Tibial artery (tissue), 4 donors: ENCODE results near the gene EEPD1.

Source experiments
- DNase-seq, 2 donors: peaks; one replicate each; pipeline ENCODE4 v3.0.0-alpha.2; 2019
- H3K27ac ChIP-seq, 2 donors: fragments of 200-600 bp; sonication (generic) in 1 of 2; 1 replicate in 1 of 2; 2 replicates in 1 of 2; pipeline ENCODE4 v1.5.1; 2018 to 2019; ENCODE audit warnings: mild to moderate bottlenecking in 1 of 2
- H3K27me3 ChIP-seq, 2 donors: fragments of 200-600 bp; sonication (generic) in 1 of 2; one replicate each; pipeline versions ENCODE4 v1.5.1 to v1.6.0; 2016 to 2019
- H3K36me3 ChIP-seq, 3 donors: fragments of 200-600 bp; sonication (generic) in 2 of 3; one replicate each; pipeline ENCODE4 v1.5.1; 2016 to 2019; ENCODE audit warnings: mild to moderate bottlenecking in 2 of 3
- H3K4me1 ChIP-seq, 4 donors: fragments of 200-600 bp; sonication (generic) in 2 of 4; 1 replicate in 3 of 4; 2 replicates in 1 of 4; pipeline ENCODE4 v1.5.1; 2016 to 2019
- H3K4me3 ChIP-seq, 2 donors: fragments of 200-600 bp; sonication (generic) in 1 of 2; 1 replicate in 1 of 2; 2 replicates in 1 of 2; pipeline ENCODE4 v1.5.1; 2018 to 2019; ENCODE audit warnings: mild to moderate bottlenecking in 2 of 2
- H3K9me3 ChIP-seq, 3 donors: fragments of 200-600 bp; sonication (generic) in 1 of 3; one replicate each; pipeline ENCODE4 v1.5.1; 2016 to 2019
- intact Hi-C: fragments of 100-400 bp; cut with DNase I; formaldehyde crosslinking; loops from one replicate; pipeline ENCODE4 v1.15.0; 2023; ENCODE audit warnings: low total_unique reads
- TF ChIP-seq, protein P1 (sequence below), 2 experiments: fragments of 200-600 bp in 1 of 2; fragments of 450-650 bp in 1 of 2; IDR thresholded peaks; one replicate each; pipeline ENCODE4 v1.5.1; 2017 to 2019; ENCODE audit warnings: antibody characterized with exemption in 2 of 2, mild to moderate bottlenecking in 1 of 2, moderate library complexity in 1 of 2

Gene EEPD1

DNA sequence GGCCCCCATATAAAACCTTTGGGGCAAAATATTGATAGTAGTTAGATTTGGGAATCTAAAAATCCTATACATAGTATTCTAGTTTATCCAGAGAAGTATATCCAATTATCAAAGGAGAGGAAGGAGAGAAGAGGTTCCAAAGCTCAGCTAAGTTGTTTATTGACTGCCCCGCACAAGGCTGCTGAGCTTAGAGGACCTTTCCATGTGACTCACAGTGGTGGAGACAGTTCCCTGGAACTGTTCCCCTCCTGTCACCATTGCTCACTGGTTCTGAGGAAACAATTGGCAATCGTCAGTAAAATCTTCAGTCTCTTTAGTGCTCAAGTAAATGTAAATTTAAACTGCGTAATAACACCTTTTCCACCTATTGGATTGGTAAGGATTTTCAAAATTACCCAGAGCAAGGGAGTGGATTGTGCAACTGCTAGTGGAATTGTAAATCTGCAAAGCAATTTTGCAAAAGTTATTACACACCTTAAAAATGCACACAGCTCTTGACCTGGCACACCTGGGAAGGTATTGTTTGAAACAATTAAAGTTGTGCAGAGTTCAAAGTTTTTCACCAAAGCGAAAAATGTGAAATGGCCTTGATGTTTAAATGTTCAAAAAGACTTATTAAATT is 63.1 kb downstream of the EEPD1 start:
- intact Hi-C loops, result no loop called here
- Histone ChIP-seq H3K36me3 (no peaks in the 10 kb centered on the region), H3K9me3 (no peaks in the 10 kb centered on the region), H3K4me1 (peaks cover 0 to 30% (median 10%) of the 10 kb centered on the region in 4 donors), H3K27ac (no peak overlapping the region), H3K27me3 (no peaks in the 10 kb centered on the region), H3K4me3 (no peak overlapping the region)
- TF ChIP-seq, protein P1, sequence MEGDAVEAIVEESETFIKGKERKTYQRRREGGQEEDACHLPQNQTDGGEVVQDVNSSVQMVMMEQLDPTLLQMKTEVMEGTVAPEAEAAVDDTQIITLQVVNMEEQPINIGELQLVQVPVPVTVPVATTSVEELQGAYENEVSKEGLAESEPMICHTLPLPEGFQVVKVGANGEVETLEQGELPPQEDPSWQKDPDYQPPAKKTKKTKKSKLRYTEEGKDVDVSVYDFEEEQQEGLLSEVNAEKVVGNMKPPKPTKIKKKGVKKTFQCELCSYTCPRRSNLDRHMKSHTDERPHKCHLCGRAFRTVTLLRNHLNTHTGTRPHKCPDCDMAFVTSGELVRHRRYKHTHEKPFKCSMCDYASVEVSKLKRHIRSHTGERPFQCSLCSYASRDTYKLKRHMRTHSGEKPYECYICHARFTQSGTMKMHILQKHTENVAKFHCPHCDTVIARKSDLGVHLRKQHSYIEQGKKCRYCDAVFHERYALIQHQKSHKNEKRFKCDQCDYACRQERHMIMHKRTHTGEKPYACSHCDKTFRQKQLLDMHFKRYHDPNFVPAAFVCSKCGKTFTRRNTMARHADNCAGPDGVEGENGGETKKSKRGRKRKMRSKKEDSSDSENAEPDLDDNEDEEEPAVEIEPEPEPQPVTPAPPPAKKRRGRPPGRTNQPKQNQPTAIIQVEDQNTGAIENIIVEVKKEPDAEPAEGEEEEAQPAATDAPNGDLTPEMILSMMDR (IDR thresholded peaks at IDR 0.05), result no peak
- DNase-seq, result peak; percentile 50 to 73

DNA sequence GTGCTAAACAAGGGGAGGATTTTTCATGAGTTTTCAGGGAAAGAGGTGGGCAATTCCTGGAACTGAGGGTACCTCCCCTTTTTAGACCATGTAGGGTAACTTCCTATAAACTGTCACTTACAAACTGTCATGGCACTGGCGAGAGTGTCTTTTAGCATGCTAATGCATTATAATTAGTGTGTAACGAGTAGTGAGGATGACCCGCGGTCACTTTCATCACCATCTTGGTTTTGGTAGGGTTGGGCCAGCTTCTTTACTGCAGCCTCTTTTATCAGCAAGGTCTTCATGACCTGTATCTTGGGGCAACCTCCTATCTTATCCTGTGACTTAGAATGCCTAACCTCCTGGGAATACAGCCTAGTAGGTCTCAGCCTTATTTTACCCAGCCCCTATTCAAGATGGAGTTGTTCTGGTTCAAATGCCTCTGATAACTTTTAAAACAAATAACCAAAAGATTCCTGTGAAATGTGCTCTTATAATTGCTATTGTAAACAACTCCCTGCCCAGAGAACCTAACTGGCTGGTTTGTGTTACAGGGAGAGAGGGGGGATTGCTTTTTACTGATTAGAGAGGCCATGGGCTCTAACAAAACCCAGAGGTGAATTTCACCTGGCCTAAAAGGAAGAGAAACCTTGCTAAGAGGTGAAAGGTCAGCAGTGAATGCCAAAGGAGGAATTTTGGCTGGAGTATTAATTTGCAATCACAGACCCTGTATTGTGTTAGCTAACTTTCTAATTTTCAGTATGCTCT is 64.3 kb downstream of the EEPD1 start:
- H3K27ac ChIP-seq, result no peak overlapping the region
- H3K4me3 ChIP-seq, result no peak overlapping the region
- DNase-seq, result no peak
- H3K9me3 ChIP-seq, result no peaks in the 10 kb centered on the region
- no peaks in the 10 kb centered on the region for H3K36me3 ChIP-seq
- TF ChIP-seq, protein P1 (IDR thresholded peaks at IDR 0.05), result no peak
- peaks cover 0 to 30% (median 10%) of the 10 kb centered on the region in 4 donors for H3K4me1 ChIP-seq
- intact Hi-C loops, result no loop called here
- H3K27me3 ChIP-seq, result no peaks in the 10 kb centered on the region

DNA sequence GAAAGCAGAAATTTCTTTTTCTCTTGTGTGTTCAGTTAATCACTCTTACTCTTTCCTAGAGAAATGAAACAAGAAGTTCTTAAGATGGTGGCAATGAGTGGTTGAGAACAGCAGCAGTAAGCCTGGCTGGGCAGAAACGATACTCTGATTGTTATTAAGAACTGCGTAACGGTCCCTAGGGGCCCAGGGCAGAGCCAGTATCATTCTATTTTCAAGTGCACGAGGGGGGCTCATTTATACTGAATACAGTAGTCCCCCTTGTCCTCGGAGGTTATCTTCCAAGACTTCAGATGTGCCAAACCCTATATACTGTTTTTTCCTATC is 64.9 kb downstream of the EEPD1 start:
- Histone ChIP-seq H3K27ac (no peak overlapping the region), H3K36me3 (no peaks in the 10 kb centered on the region), H3K4me3 (no peak overlapping the region), H3K4me1 (peaks cover 0 to 30% (median 10%) of the 10 kb centered on the region in 4 donors), H3K9me3 (no peaks in the 10 kb centered on the region), H3K27me3 (no peaks in the 10 kb centered on the region)
- no peak for DNase-seq
- TF ChIP-seq, protein P1 (IDR thresholded peaks at IDR 0.05), result no peak
- intact Hi-C loops, result no loop called here

DNA sequence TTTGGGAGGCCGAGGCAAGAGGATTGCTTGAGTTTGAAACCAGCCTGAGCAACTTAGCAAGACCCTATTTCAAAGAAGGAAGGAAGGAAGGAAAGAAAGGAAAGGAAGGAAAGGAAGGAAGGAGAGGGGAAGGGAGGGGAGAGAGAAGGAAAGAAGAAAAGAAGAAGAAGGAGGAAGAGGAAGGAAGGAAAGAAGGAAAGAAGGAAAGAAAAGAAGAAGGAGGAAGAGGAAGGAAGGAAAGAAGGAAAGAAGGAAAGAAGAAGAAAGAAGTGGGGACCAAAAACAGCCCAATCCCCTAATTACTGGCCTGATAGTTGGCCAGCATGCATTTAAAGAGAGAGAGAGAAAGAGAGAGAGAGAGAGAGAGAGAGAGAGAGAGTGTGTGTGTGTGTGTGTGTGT is 66.4 kb downstream of the EEPD1 start:
- intact Hi-C loops, result no loop called here
- H3K4me3 ChIP-seq, result no peak overlapping the region
- no peak overlapping the region for H3K27ac ChIP-seq
- H3K4me1 ChIP-seq, result peaks cover 0 to 30% (median 10%) of the 10 kb centered on the region in 4 donors
- no peak for DNase-seq
- no peaks in the 10 kb centered on the region for H3K27me3 ChIP-seq
- H3K36me3 ChIP-seq, result no peaks in the 10 kb centered on the region
- TF ChIP-seq, protein P1 (IDR thresholded peaks at IDR 0.05), result no peak
- no peaks in the 10 kb centered on the region for H3K9me3 ChIP-seq

DNA sequence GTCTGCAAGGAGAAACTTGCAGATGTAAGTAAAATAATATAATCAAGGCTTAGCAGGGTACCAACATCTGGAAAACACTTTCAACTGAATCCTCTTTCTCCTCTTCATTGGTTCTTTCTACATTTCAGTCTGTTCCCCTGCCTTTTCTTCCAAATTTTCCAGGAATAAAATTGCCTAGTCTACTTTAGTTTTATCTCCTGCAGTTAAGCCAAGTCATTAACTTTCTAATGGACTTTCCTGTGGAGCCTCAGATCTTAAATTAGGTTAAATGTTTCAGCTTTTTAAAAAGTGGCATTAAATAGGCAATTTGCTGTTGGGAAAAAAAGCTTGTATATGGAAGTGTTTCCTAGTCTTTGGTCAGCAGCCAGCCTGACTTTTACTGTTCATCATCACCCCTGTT is 70.8 kb downstream of the EEPD1 start:
- Histone ChIP-seq H3K27me3 (no peaks in the 10 kb centered on the region), H3K9me3 (no peaks in the 10 kb centered on the region), H3K4me3 (no peak overlapping the region), H3K27ac (no peak overlapping the region), H3K36me3 (no peaks in the 10 kb centered on the region), H3K4me1 (peaks cover 0 to 14% (median 7%) of the 10 kb centered on the region in 4 donors)
- intact Hi-C loops, result no loop called here
- no peak for DNase-seq
- TF ChIP-seq, protein P1 (IDR thresholded peaks at IDR 0.05), result no peak
